Urothelium cell line (cell line): ENCODE results near the gene PGAP3.
A peak's percentile ranks its signal among the peaks of the same experiment; 100 is the strongest.

ENCODE experiments used
- DNase-seq: peaks from one replicate; pipeline ENCODE4 v3.0.0; 2011; ENCODE audit warnings: low spot score, mixed read lengths
- FAIRE-seq: peaks from 2 replicates; lab custom pipeline; 2011; peaks lifted over from hg19 to GRCh38; lab: Jason Lieb, UNC

Gene PGAP3

DNA sequence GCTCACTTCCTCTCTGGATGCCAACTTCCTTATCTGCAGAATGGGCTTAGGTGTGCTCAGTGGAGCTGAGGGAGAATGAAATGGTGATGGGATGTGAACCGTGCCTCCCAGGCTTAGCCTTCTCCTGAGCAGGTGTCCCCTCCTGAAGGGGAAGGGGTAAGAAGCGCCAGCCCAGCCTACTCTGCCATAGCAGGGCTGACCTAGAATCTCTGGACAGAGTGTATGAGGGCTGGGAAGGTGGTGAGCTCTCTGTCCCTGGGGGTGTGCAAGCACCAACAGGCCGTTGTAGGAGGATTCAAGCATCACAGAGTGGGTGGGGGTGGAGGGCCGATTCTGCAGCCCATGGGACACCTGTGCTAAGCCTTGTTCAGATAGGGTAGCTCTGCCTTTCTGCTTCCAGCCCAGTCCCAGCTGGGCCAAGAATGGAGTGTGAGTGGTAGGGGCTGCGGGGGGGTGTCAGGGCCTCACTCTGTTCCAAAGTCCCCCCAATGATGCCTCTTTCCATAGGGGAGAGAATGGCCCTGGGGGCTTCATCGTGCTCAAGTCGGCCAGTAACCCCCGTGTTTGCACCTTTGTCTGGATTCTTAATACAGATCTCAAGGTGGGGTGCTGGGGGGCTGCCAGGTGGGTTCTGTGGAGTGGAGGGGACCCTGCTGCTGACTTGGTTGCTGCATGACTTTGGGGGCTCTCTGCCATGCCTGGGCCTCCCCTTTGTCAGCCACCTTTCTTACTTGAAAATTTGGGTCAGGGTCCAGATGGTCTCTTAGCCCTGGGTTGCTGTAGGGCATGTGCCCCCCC is 25.9 kb downstream of the PGAP3 start:
- DNase-seq = no peak
- no peak for FAIRE-seq

DNA sequence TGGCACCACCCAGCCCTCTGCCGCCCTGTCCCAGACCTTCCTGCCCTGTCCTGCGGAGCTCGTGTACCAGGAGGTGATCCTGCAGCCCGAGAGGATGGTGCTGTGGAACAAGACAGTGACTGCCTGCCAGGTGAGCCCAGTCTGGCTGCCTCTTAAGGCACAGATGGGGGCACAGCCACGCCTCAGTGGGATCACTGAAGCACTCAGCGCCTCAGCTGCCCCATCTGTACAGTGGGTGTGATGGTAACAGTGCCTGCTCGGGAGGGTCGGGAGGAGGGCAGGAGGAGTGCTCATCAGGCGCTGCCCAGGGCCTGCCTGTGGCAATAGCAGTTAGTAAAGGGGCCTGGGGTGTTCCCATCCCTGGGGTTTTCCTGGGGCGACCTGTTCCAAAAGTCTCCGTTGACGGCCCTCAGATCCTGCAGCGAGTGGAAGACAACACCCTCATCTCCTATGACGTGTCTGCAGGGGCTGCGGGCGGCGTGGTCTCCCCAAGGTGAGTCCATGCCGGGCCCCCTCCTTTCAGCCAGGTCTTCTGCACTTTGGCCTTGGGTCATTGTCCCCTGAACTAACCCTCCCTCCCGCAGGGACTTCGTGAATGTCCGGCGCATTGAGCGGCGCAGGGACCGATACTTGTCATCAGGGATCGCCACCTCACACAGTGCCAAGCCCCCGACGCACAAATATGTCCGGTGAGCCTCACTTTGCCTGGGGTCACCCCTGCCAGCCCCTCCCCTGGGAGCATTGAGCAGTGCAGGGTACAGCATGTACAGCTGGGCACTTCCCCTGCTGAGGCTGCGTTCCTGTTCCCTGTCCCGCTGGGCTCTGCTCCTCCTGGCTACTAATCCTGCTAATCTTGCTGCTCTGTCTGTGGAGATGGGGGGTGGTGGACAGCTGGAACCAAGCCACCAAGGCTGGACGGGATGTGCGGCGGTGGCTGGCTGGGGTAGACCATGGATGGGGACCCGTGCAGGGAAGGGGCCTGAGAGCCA is 27.2 kb downstream of the PGAP3 start:
- DNase-seq (no peak), FAIRE-seq (no peak)

DNA sequence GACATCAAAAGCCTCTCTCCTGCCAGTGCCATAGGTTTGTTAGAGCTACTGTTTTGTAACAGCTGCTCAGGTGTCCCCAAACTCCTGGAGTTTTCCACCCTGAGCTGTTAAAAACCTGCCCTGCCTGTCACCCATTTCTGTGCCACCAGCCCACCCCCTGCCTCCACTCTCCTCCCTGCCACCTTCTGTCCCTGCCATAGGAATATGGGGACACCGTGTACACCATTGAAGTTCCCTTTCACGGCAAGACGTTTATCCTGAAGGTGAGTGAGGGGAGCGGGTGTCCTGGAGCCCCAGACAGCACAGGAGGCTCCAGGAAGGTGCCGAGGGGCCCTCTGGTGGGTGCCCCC is 27.9 kb downstream of the PGAP3 start:
- no peak for FAIRE-seq
- DNase-seq = no peak

DNA sequence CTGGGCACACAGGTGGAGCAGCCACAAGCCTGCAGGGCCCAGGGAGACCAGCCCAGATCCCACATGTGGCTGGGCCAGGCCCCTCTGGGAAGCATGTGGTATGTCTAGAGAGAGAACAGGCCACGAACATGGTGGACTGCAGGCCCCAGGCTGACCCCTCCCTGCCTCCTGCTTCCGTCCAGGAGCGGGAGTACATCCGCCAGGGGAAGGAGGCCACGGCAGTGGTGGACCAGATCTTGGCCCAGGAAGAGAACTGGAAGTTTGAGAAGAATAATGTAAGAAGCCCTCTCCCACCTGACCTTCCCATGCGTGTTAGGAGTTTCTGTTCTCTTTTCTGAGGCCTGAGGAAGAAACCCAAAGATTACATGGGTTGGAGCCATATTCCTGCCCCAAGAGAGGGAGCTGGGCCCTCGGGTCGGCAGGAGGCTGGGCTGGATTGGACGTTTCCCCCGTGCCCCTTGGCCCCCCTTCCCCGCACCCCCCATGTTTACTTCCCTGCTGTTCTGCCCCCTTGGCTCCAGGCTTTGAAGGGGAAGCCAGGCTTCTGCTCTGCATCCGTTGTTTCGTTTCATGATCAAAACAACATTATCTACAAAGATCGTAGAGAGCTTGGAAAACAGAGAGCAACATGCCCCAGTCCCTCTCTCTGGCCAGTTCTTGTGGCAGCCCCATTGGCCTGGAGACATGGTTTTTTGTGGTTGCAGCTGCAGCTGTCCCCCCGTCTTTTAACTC is 28.4 kb downstream of the PGAP3 start:
- DNase-seq = no peak
- FAIRE-seq = no peak

DNA sequence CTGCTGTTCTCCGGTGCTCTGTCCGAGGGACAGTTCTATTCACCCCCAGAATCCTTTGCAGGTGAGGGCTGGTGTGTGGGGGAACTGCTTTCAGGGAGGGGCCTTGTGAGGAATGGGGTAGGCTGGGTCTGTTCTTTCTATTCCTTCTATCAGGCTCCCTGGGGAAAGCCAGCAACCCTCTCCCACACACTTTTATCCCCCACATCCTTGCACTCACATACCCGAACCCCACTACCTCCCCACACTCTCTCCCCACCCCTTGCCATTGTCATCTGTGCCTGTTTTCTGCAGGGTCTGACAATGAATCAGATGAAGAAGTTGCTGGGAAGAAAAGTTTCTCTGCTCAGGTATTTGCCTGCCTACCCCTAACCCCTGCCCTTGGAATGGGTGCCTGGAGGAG is 29.1 kb downstream of the PGAP3 start:
- DNase-seq = no peak
- no peak for FAIRE-seq

DNA sequence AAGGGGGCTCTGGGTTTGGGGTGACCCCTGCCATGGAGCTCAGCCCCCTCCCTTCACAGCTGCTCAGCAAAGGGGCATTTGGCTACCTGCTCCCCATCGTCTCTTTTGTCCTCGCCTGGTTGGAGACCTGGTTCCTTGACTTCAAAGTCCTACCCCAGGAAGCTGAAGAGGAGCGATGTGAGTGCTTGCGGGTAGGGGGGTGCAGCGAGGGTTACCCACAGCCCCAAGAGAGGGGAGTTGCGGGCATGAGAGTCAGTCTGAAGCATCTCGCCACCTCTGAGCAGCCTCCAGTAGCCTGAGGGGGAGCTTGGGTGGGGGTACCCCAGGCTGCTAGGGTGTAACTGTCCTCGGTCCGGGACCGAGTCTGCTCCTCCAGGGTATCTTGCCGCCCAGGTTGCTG is 29.5 kb downstream of the PGAP3 start:
- FAIRE-seq = no peak

DNA sequence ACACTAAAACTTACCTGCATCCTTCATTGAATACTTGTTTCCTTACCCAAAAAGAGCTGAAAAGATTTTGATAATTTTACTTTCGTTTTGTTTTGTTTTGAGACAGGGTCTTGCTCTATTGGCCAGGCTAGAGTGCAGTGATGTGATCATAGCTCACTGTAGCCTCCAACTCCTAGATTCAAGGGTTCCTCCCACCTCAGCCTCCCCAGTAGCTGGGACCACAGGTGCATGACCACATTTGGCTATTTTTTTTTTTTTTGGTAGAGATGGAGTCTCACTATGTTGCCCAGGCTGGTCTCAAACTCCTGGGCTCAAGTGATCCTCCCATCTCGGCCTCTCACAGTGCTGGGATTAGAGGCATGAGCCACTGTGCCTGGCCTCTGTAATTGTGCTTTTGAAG is 32.8 kb downstream of the PGAP3 start:
- DNase-seq = no peak
- no peak for FAIRE-seq

More for the DNA sequence above, 29.5 kb downstream of the PGAP3 start:
- no peak for DNase-seq

DNA sequence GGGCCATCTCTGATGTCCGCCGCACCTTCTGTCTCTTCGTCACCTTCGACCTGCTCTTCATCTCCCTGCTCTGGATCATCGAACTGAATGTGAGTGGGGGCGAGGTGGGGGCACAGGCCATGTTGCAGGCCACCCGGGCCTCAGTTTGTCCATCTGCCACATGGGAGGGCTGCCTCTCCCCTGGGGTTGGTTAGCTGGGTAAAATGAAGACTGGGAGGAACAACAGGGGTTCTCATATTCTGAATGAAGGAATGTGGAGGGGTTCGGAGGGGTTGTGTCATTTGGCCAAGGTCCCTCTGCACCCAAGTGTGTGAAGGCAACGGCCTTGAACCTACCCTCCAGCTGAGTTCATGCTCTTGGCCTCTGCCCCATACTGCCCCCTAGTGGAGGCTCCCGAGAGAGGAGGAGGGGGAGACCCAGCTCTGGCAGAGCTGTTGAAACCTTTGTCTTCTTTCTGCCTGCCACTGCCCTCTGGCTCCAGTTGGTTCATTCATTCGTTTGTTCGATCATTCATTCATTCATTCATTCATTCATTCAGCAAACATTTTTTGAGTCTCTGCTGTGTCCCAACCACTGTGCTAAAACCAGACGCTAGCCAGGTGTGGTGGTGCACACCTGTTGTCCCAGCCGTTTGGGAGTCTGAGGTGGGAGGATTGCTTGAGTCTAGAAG is 34.1 kb downstream of the PGAP3 start:
- FAIRE-seq (peak; percentile 20), DNase-seq (peak; percentile 80)

DNA sequence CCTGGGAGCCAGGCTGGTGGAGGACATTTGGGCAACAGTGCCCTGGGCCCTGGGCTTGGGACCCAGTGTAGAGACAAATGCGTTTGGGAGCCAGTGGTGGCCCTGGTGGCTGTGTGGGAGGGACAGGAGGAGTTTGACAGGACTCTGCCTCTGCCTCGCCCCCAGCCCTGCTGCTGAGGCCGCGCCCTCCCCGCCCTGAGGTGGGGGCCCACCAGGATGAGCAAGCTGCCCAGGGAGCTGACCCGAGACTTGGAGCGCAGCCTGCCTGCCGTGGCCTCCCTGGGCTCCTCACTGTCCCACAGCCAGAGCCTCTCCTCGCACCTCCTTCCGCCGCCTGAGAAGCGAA is 34.6 kb downstream of the PGAP3 start:
- FAIRE-seq (no peak), DNase-seq (no peak)

DNA sequence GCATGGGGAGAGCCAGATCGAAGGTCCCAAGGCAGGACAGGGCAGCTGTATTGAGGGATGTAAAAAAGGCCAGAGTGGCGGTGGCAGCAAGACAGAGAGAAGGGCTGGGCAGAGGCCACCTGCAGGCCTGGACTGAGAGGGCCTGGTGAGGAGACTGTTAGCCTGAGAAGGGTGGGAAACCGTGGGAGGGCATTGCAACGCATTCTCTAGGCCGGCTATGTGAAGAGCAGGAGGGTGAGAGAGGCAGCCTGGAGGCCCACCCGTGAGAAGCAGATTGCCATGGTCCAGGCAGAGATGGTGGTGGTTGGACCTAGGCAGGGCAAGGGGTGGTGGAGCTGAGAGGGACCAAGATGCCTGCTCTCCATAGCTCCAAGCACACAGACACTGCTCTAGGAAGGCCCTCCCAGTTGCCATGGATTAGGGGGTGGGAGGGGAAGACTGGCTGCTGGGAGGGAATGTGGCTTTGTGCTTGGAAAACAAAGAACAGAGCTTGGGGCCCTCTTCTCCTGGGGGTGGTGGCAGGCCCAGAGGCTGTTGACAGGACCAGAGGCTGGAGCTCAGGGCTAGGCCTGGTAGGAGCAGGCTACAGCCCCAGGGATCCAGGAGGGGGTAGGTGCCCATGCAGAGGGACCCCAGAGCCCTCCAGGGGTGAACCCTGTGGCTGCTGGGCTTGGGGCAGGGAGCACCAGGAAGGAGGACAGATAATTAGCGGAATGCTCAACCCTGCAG is 35.1 kb downstream of the PGAP3 start:
- FAIRE-seq = no peak
- DNase-seq = no peak

DNA sequence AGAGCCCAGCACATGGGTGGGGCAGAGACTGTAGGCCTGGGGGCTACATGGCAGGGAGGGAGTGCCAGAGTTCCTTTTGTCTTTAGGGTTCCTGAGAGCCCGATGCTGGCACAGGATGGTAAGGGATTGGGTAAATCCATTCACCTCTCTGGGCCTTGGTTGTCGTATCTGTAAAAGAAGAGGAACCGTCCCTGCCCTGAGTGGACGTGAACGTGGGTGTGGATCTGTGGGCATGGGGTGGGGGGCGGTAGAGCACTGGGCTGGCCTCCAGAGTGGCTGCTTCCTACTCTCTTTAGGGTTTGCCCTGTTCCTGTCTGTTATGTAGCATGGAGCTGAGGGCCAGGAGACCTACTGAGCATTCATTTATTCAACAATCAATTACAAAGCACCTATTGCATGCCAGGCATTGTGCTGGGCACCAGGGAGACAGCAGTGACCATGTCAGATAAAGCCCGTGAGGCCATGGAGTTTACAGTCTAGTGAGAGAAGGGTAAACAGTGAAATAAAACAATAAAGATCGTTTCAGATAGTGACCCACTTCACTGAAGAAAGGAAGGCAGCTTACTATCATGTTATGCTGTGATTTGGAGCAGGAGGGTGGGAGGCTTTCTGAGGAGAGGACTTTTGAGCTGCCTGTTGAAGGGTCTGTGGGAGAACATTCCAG is 35.8 kb downstream of the PGAP3 start:
- FAIRE-seq = no peak

DNA sequence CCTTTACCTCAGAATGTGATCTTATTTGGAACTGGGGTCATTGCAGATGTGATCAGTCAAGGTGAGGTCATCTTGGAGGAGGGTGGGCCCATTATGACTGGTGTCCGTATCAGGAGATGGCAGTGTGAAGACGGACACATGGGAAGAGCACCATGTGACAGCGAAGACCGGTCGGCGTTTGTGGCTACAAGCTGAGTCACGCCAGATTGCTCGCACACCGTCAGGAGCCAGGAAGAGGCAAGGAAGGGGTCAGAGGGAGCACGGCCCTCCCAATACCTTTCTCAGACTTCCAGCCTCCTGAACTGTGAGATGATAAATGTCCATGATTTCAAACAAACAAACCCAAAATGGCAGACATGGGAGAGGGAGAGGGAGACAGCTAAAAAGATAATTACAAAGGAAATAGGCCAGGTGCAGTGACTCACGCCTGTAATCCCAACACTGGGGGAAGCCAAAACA is 37.7 kb downstream of the PGAP3 start:
- FAIRE-seq (no peak), DNase-seq (no peak)

More for the DNA sequence above, 35.8 kb downstream of the PGAP3 start:
- no peak for DNase-seq

DNA sequence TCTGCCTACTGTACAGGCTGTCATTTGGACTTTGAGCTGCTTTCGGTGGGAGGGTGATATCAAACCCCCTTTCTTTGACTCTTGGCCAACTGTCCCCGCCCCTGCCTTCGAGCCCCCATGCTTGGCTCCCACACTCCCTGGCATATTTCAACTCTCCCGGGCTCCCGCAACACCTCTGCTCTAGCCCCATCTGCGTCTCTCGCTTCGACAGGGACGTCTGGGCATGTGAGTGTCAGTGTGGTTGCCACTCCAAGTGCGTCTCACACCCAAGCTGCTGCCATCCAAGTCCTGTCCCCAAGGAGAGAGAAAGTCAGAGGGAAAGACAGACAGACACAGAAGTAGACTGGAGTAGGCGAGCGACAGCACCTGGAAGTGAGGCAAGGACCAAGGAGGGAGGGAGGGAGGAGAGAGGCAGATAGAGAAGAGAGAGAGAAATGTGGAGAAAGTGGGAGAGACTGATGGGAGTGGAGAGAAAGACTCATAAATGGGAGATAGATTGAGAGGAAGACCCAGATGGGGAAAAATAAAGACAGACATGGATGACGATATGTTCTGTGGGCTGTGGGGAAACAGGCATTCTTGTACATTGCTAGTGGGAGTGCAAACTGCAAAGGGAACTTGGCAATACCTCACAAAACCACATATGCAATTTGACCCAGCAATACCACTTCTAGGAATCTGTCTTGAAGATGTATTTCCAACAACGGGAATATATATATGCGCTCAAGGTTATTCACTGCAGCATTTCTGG is 39.1 kb downstream of the PGAP3 start:
- DNase-seq = no peak
- FAIRE-seq = no peak

DNA sequence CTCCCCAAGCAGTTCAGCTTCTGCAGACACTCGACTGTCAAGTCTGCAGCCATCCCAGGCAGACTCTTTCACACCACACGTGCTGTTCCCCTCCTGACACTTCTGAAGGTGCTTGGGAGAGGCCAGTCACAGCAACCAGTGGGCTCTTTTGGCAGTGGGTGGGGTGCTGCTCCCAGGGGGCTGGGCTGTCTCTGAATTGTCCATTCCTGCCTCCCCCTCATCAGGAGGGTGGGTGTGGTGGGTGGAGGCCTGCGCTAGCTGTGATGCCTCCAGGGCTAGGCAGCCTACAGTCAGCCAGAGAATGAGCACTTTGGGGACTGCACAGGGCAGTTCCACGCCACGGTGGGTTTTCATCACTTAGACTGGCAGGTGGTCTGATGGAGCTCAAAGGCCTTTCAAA is 40.6 kb downstream of the PGAP3 start:
- DNase-seq (no peak), FAIRE-seq (no peak)

DNA sequence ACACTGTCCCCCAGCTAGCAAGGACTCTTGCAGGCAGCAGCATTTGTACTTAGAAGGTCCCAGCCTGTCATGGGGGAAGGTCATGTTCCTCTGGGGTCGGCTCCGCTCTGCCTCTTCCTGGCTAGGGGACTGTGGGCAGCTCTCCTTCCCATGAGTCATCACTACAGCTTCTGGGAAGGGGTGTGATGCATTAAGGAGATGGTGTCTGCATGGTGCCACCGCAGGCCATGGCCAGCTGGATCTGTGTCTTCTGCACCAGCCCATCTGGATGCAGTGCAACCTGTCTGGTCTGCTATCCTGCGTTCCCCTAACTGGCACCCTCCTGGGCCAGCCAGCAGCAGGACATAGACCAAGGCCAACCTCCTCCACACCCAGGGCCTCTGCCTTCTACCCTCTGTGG is 44.6 kb downstream of the PGAP3 start:
- DNase-seq (no peak), FAIRE-seq (peak; percentile 13)

DNA sequence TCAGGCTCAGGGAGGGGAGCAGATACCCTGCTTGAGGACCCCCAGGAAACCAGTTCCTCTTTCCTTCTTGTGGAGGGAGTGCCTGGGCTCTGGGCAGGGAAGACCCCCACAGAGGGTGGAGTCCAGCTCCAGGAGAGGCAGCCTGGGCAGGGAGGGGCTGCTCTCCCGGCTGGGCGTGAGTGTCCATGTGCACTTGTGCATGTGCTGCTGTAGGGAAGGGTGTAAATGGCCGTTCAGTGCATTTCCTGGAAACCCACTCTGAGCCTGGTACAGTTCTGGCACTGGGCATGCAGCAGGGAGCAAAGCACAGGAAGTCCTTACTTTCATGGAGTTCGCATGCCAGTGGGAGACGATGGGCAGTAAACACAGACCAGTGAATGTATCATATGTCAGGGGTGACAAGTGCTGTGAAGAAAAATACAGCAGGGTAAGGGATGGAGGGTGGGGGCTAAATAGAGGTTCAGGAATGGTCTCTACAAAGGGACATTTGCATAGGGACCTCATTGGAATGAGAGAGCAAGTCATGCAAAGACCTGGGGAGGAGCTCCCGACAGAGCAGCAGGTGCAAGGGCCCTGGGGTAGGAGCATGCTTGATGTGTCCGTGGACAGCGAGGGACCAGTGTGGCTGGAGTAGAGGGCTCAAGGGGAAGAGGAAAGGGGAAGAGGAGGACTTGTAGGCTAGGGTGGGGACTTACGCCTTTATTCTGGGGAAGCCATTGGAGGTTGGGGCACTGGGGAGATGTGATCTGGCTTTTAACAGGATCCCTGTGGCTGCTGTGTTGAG is 45.4 kb downstream of the PGAP3 start:
- DNase-seq (no peak), FAIRE-seq (no peak)

DNA sequence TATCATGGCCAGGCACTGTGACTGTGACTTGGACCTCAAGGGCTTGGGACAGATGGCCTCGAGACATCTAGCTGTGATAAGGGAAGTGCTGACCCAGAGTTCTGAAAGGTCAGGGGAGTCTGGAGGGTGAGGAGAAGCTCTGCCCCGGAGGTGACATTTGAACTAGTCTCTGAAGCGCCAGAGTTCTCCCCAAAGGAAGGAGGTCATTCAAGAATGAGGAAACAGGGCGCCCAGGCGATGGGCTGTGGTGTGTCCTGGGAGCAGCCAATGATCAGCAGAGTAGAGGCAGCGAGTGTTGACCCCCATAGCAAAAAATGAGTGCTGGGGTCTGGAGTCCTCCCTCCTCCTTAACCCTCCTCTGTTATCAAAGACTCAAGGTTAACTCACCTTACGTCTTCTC is 46.0 kb downstream of the PGAP3 start:
- FAIRE-seq = no peak

DNA sequence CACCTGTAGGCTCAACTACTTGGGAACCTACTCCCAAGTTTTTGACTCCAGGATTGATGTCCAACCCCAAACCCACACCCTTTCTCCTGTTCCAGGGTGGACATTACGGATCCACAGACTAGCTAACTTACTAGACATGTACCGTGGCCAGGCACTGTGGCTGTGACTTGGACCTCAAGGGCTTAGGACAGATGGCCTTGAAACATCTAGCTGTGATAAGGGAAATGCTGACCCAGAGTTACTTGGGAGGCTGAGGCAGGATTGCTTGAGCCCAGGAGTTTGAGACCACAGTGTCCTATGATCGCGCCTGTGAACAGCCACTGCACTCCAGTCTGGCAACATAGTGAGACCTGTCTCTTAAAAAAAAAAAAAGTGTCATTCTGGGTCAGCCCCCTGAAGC is 46.8 kb downstream of the PGAP3 start:
- no peak for FAIRE-seq

More for the DNA sequence above, 46.0 kb downstream of the PGAP3 start:
- no peak for DNase-seq

More for the DNA sequence above, 46.8 kb downstream of the PGAP3 start:
- no peak for DNase-seq
